K562 (cell line): ENCODE data around the gene ABCG1. TPM values are rescaled to one million over a fixed set of nuclear protein-coding genes. Genes with fewer than 3 reads are reported as not detected.
A peak's percentile ranks its signal among the peaks of the same experiment; 100 is the strongest.

ENCODE experiments used
- ATAC-seq: fragments of 200-7000 bp; cut with Tn5 transposase; 3 replicates; pipeline ENCODE4 v1.9.1; 2020; ENCODE audit warnings: moderate library complexity
- BruUV-seq: library from RNA; stranded (reverse); fragments of 400-500 nt; replicated peaks from 2 replicates; lab custom pipeline; 2021; lab: Mats Ljungman, UMichigan
- CTCF ChIA-PET: fragments of 300-600 bp; formaldehyde crosslinking; extraction: SDS; loops from one replicate; lab custom pipeline; 2021; ENCODE audit warnings: low intra/inter-chr PET ratio; lab: Yijun Ruan, JAX
- POLR2A ChIA-PET: fragments of 300-600, 350-650 bp; sonication (Branson Sonifier 250); formaldehyde crosslinking; extraction: SDS; loops from one replicate; lab custom pipeline; 2021; ENCODE audit warnings: antibody characterized with exemption, inconsistent platforms; lab: Yijun Ruan, JAX
- DNase-seq, 4 experiments: peaks; one replicate each; pipeline versions ENCODE4 v3.0.0 to v3.0.0-alpha.2; 2011 to 2018; ENCODE audit warnings: low spot score in 3 of 4, mixed read lengths in 3 of 4; ENCODE audit errors: extremely low read depth in 1 of 4
- FAIRE-seq: peaks from 2 replicates; lab custom pipeline; 2011; peaks lifted over from hg19 to GRCh38; lab: Jason Lieb, UNC
- H2AFZ ChIP-seq: 2 replicates; pipeline ENCODE4 v1.6.0; 2011; ENCODE audit warnings: low read depth, low read length, control low read depth, inconsistent platforms
- H3K27ac ChIP-seq: fragments of 200-600 bp; 3 replicates; pipeline ENCODE4 v1.8.0; 2011; ENCODE audit warnings: low read depth, mild to moderate bottlenecking, control low read depth, inconsistent platforms, low read length, moderate library complexity, mixed read lengths; ENCODE audit errors: extremely low read depth
- H3K27me3 ChIP-seq, 2 experiments: fragments of 300-600 bp in 1 of 2; 2 replicates in 1 of 2; 3 replicates in 1 of 2; pipeline versions ENCODE4 v1.6.0 to v1.8.0; 2011; ENCODE audit warnings: inconsistent platforms in 2 of 2, low read length in 2 of 2, mild to moderate bottlenecking in 1 of 2, mixed read lengths in 1 of 2, moderate library complexity in 1 of 2; ENCODE audit not compliant: control insufficient read depth in 2 of 2, insufficient read depth in 2 of 2
- H3K36me3 ChIP-seq: fragments of 300-600 bp; 3 replicates; pipeline ENCODE4 v1.8.0; 2011; ENCODE audit warnings: mild to moderate bottlenecking, low read length, inconsistent platforms; ENCODE audit not compliant: control insufficient read depth, insufficient read depth
- H3K4me1 ChIP-seq, 2 experiments: fragments of 200-600 bp in 1 of 2; replicated peaks in 1 of 2; 2 replicates in 1 of 2; 3 replicates in 1 of 2; pipeline versions ENCODE4 v1.5.1 to v1.8.0; 2011; ENCODE audit warnings: inconsistent platforms in 2 of 2, low read length in 2 of 2, mild to moderate bottlenecking in 1 of 2, mixed read lengths in 1 of 2, moderate library complexity in 1 of 2; ENCODE audit not compliant: control insufficient read depth in 2 of 2, insufficient read depth in 2 of 2
- H3K4me2 ChIP-seq: 2 replicates; pipeline ENCODE4 v1.6.1; 2011; ENCODE audit warnings: low read length, control low read depth, inconsistent platforms, mixed read lengths; ENCODE audit not compliant: insufficient read depth
- H3K4me3 ChIP-seq: fragments of 200-600 bp; sonication (generic), shearing (Covaris generic); 2 replicates; pipeline ENCODE4 v1.5.1; 2016; ENCODE audit warnings: control low read depth, inconsistent platforms
- H3K79me2 ChIP-seq: fragments of 200-600 bp; 3 replicates; pipeline ENCODE4 v1.8.0; 2011; ENCODE audit warnings: low read length, inconsistent platforms; ENCODE audit not compliant: control insufficient read depth, insufficient read depth
- H3K9ac ChIP-seq, 2 experiments: 2 replicates each; pipeline versions ENCODE4 v1.6.0 to v1.6.1; 2011; ENCODE audit warnings: low read depth in 2 of 2, low read length in 2 of 2, control low read depth in 1 of 2, inconsistent platforms in 1 of 2, mild to moderate bottlenecking in 1 of 2, mixed read lengths in 1 of 2; ENCODE audit not compliant: insufficient read depth in 1 of 2
- H3K9me1 ChIP-seq: one replicate; pipeline ENCODE4 v1.6.0; 2011; ENCODE audit warnings: inconsistent platforms, mild to moderate bottlenecking, low read length, moderate library complexity; ENCODE audit not compliant: control insufficient read depth, insufficient read depth
- H3K9me3 ChIP-seq: replicated peaks from 2 replicates; pipeline ENCODE4 v1.5.1; 2011; ENCODE audit warnings: low read depth, low read length, inconsistent platforms; ENCODE audit not compliant: control insufficient read depth, insufficient read depth
- H4K20me1 ChIP-seq: replicated peaks from 2 replicates; pipeline ENCODE4 v1.6.1; 2011; ENCODE audit warnings: low read length, inconsistent platforms, mixed read lengths; ENCODE audit not compliant: control insufficient read depth, insufficient read depth
- ARNT ChIP-seq, 2 experiments: fragments of 450-650 bp; IDR thresholded peaks; 2 replicates each; pipeline ENCODE4 v1.6.1; 2016; ENCODE audit warnings: mild to moderate bottlenecking in 1 of 2
- GATAD2B ChIP-seq: fragments of 450-650 bp; IDR thresholded peaks from 2 replicates; pipeline ENCODE4 v1.6.1; 2017; ENCODE audit warnings: mild to moderate bottlenecking, borderline replicate concordance
- HMG20A ChIP-seq: fragments of 450-650 bp; formaldehyde crosslinking; conservative IDR thresholded peaks from 2 replicates; pipeline ENCODE4 v1.4.0; 2020; ENCODE audit warnings: mild to moderate bottlenecking, mixed read lengths
- PHF8 ChIP-seq: fragments of 200-600 bp; sonication (generic); IDR thresholded peaks from 2 replicates; pipeline ENCODE4 v1.6.1; 2012; ENCODE audit warnings: mixed run types, mild to moderate bottlenecking, inconsistent platforms, low read length, moderate library complexity, borderline replicate concordance
- TBL1XR1 ChIP-seq, 2 experiments: IDR thresholded peaks; 2 replicates each; pipeline ENCODE4 v1.6.1; 2012; ENCODE audit warnings: improper control_type of control experiment in 2 of 2, low read length in 2 of 2, mild to moderate bottlenecking in 1 of 2
- ZNF253 ChIP-seq: fragments of 250-450 bp; sonication (Bioruptor Pico); conservative IDR thresholded peaks from 2 replicates; pipeline ENCODE4 v1.6.1; 2021; ENCODE audit warnings: mild to moderate bottlenecking
- ZNF354B ChIP-seq: fragments of 250-450 bp; sonication (Bioruptor Pico); IDR thresholded peaks from 2 replicates; pipeline ENCODE4 v1.4.0; 2020
- ZNF766 ChIP-seq: fragments of 200-800 bp; sonication (Bioruptor generic); conservative IDR thresholded peaks from 2 replicates; pipeline ENCODE4 v1.6.1; 2016; ENCODE audit warnings: missing genetic modification characterization, missing compliant biosample characterization
- WGBS: fragments of 100-300 bp; shearing (Covaris generic); methylation state at CpG from one replicate; pipeline ENCODE4 v1.1.6; 2016; ENCODE audit warnings: low coverage, mixed read lengths; ENCODE audit not compliant: insufficient coverage; ENCODE audit errors: missing lambda C conversion rate; 5-methylcytosine and 5-hydroxymethylcytosine counted together
- in situ Hi-C: fragments of 300-500 bp; cut with MboI; formaldehyde crosslinking; loops from 4 replicates; pipeline ENCODE4 v1.15.0; 2018; ENCODE audit warnings: inconsistent platforms, mixed read lengths
- intact Hi-C: fragments of 100-400 bp; cut with micrococcal nuclease; formaldehyde crosslinking; loops from 2 replicates; pipeline ENCODE4 v1.14.2; 2022
- polyA plus RNA-seq, 8 experiments: library from polyadenylated mRNA; depleted of rRNA in 4 of 8; stranded (reverse) in 5 of 8; unstranded in 3 of 8; fragments of >200 nt; fragmentation: Nextera tagmentation in 2 of 8; fragmentation: Illumina TruSeq in 1 of 8; extraction: Ambion mirVana in 2 of 8; extraction: Trizol in 1 of 8; gene quantifications; 2 replicates each; pipeline versions ENCODE4 v1.2.1 to v1.2.3, GENCODE V29; 2011 to 2014; ENCODE audit warnings: inconsistent platforms in 1 of 8, missing spikeins in 1 of 8
- total RNA-seq, 7 experiments: library from RNA; depleted of rRNA in 6 of 7; stranded (reverse); fragments of >200 nt in 6 of 7; fragmentation: Illumina TruSeq in 2 of 7; extraction: Trizol in 2 of 7; gene quantifications; 2 replicates each; pipeline versions ENCODE4 v1.2.1 to v1.2.3, GENCODE V29; 2011 to 2021; ENCODE audit warnings: low replicate concordance in 1 of 7
- TF ChIP-seq, protein P1 (sequence below): sonication (generic); formaldehyde crosslinking; IDR thresholded peaks from 2 replicates; pipeline ENCODE4 v1.8.0; 2023; ENCODE audit warnings: missing genetic modification reagents, mild to moderate bottlenecking, borderline replicate concordance
- TF ChIP-seq, protein P2 (sequence below), 2 experiments: IDR thresholded peaks; 2 replicates each; pipeline ENCODE4 v1.6.1; 2011; ENCODE audit warnings: borderline replicate concordance in 1 of 2, control low read depth in 1 of 2, low read depth in 1 of 2, low read length in 1 of 2, mild to moderate bottlenecking in 1 of 2, mixed read lengths in 1 of 2, moderate library complexity in 1 of 2; ENCODE audit not compliant: insufficient read depth in 1 of 2, insufficient read length in 1 of 2, poor library complexity in 1 of 2, severe bottlenecking in 1 of 2; ENCODE audit errors: extremely low read depth in 1 of 2
- TF ChIP-seq, protein P3 (sequence below), 2 experiments: fragments of 450-650 bp in 1 of 2; sonication (generic) in 1 of 2; formaldehyde crosslinking in 1 of 2; IDR thresholded peaks in 1 of 2; conservative IDR thresholded peaks in 1 of 2; 2 replicates each; pipeline versions ENCODE4 v1.6.1 to v1.8.1; 2016 to 2023; ENCODE audit warnings: mild to moderate bottlenecking in 2 of 2, moderate library complexity in 2 of 2, inconsistent platforms in 1 of 2, missing genetic modification reagents in 1 of 2

Gene ABCG1
- total and polyA plus RNA-seq, 9 of the 15 experiments (the other 6 are each of a cell fraction or from before 2014, with no cell fraction given): 0.04 to 0.09 TPM; not detected in 7

DNA sequence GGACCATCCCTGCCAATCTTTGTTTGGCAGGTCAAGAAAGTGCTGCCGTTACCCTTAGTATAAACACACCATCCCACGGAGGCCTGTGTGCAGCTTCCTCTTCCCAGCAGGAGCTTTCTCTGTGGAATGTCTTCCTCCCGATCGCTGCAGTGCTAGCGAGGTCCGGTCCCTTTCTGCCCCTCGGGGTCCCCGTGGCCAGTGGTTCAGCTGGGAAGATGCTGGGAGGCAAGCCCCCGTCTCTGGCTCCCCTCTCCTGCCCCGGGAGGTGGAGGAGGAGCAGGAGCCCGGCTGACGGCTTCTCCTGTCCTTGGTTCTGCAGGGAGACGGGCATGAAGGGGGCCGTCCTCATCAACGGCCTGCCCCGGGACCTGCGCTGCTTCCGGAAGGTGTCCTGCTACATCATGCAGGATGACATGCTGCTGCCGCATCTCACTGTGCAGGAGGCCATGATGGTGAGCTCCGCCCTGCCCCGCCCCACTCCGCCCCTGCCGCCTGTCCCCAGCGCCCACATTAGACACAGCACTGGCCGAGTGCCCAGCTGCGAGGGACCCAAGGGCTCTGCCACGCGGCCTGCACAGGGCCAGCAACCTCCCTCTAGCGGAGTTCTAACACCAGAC lies 54.2 kb downstream of the ABCG1 start:
- no peaks in the 10 kb centered on the region for H3K9me3 ChIP-seq
- H3K9ac ChIP-seq: no peak overlapping the region
- DNase-seq (no peak), ATAC-seq (peak; percentile 22; the same call in 1 of the 3 replicates), FAIRE-seq (no peak)
- TF ChIP-seq, protein P1, sequence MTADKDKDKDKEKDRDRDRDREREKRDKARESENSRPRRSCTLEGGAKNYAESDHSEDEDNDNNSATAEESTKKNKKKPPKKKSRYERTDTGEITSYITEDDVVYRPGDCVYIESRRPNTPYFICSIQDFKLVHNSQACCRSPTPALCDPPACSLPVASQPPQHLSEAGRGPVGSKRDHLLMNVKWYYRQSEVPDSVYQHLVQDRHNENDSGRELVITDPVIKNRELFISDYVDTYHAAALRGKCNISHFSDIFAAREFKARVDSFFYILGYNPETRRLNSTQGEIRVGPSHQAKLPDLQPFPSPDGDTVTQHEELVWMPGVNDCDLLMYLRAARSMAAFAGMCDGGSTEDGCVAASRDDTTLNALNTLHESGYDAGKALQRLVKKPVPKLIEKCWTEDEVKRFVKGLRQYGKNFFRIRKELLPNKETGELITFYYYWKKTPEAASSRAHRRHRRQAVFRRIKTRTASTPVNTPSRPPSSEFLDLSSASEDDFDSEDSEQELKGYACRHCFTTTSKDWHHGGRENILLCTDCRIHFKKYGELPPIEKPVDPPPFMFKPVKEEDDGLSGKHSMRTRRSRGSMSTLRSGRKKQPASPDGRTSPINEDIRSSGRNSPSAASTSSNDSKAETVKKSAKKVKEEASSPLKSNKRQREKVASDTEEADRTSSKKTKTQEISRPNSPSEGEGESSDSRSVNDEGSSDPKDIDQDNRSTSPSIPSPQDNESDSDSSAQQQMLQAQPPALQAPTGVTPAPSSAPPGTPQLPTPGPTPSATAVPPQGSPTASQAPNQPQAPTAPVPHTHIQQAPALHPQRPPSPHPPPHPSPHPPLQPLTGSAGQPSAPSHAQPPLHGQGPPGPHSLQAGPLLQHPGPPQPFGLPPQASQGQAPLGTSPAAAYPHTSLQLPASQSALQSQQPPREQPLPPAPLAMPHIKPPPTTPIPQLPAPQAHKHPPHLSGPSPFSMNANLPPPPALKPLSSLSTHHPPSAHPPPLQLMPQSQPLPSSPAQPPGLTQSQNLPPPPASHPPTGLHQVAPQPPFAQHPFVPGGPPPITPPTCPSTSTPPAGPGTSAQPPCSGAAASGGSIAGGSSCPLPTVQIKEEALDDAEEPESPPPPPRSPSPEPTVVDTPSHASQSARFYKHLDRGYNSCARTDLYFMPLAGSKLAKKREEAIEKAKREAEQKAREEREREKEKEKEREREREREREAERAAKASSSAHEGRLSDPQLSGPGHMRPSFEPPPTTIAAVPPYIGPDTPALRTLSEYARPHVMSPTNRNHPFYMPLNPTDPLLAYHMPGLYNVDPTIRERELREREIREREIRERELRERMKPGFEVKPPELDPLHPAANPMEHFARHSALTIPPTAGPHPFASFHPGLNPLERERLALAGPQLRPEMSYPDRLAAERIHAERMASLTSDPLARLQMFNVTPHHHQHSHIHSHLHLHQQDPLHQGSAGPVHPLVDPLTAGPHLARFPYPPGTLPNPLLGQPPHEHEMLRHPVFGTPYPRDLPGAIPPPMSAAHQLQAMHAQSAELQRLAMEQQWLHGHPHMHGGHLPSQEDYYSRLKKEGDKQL (CRISPR knock-in tag): no peak
- TF ChIP-seq PHF8 (no peak), TBL1XR1 (IDR thresholded peaks at IDR 0.05; ENCODE audit: low read length in 2 of 2) (no peak), GATAD2B (no peak), ZNF766 (CRISPR knock-in tag) (no peak), ZNF354B (CRISPR knock-in tag) (no peak), HMG20A (CRISPR knock-in tag) (no peak), ARNT (IDR thresholded peaks at IDR 0.05) (no peak), ZNF253 (CRISPR knock-in tag) (no peak)
- TF ChIP-seq, protein P2, sequence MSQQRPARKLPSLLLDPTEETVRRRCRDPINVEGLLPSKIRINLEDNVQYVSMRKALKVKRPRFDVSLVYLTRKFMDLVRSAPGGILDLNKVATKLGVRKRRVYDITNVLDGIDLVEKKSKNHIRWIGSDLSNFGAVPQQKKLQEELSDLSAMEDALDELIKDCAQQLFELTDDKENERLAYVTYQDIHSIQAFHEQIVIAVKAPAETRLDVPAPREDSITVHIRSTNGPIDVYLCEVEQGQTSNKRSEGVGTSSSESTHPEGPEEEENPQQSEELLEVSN (IDR thresholded peaks at IDR 0.05; ENCODE audit: borderline replicate concordance in 1 of 2, extremely low read depth in 1 of 2, insufficient read depth in 1 of 2, insufficient read length in 1 of 2, low read depth in 1 of 2, low read length in 1 of 2, poor library complexity in 1 of 2, severe bottlenecking in 1 of 2): no peak
- TF ChIP-seq, protein P3, sequence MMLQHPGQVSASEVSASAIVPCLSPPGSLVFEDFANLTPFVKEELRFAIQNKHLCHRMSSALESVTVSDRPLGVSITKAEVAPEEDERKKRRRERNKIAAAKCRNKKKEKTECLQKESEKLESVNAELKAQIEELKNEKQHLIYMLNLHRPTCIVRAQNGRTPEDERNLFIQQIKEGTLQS (IDR thresholded peaks at IDR 0.05): no peak
- TF ChIP-seq, protein P3 (CRISPR knock-in tag; conservative IDR thresholded peaks at IDR 0.05): no peak
- no peak overlapping the region for H3K4me2 ChIP-seq
- no peak overlapping the region for H2AFZ ChIP-seq
- H3K9me1 ChIP-seq: peaks cover 3% of the 10 kb centered on the region
- POLR2A ChIA-PET: interaction anchor here (0.7 to 1.0 kb wide), 2 partner anchors 14 to 1136 kb away, joined by 3 to 4 read pairs; no protein-coding TSS in a partner anchor
- CTCF ChIA-PET: no interaction called here
- H3K36me3 ChIP-seq: no peaks in the 10 kb centered on the region
- BruUV-seq: no TSS peak
- H3K27me3 ChIP-seq: peaks cover 37 to 73% of the 10 kb centered on the region in 2 experiments
- H4K20me1 ChIP-seq: peaks cover 10% of the 10 kb centered on the region; the same call in 1 of the 2 replicates
- intact Hi-C loops: no loop called here
- no peak overlapping the region for H3K4me3 ChIP-seq
- 2% methylated on average over 23 of the region's 29 CpGs for WGBS
- in situ Hi-C loops: no loop called here
- H3K4me1 ChIP-seq: peaks cover 0 to 5% of the 10 kb centered on the region in 2 experiments; a peak in 1 of 5 replicates
- H3K27ac ChIP-seq: no peak overlapping the region
- no peaks in the 10 kb centered on the region for H3K79me2 ChIP-seq
